ENCODE results near the gene CFL2.

Gene CFL2

GRCh38 chr14:34714320-34715126 is at the start of gene CFL2:
Gene CFL2 (minus strand): TSS chr14:34714593. CDS start chr14:34714540, 53 bp downstream.
- peak within 1 kb of the TSS; percentile 89 for H2AFZ ChIP-seq (ENCODE audit: low read length)
- no peaks in the 10 kb centered on the region for H3K27me3 ChIP-seq (ENCODE audit: insufficient read depth, low read length, poor library complexity, severe bottlenecking)
- no peak for TF ChIP-seq EZH2phosphoT487 (IDR thresholded peaks at IDR 0.05; ENCODE audit: borderline replicate concordance)
- peaks cover 13% of the 10 kb centered on the region for H3F3A ChIP-seq (ENCODE audit: low read depth)
- no peaks in the 10 kb centered on the region for H3K9me2 ChIP-seq (replicated peaks; ENCODE audit: low read depth, low read length)
- H3K4me1 ChIP-seq (ENCODE audit: insufficient read depth, low read length, poor library complexity, severe bottlenecking) = peaks cover 29% of the 10 kb centered on the region
- no peaks in the 10 kb centered on the region for H3K36me3 ChIP-seq (ENCODE audit: insufficient read depth, low read length)
- peaks cover 29% of the 10 kb centered on the region for H3K79me2 ChIP-seq (ENCODE audit: insufficient read depth, low read length)
- peak within 1 kb of the TSS; percentile 89 for H3K9ac ChIP-seq (ENCODE audit: low read depth, low read length, poor library complexity, severe bottlenecking)
- H3K4me2 ChIP-seq (ENCODE audit: low read depth, low read length, poor library complexity, severe bottlenecking) = peak within 1 kb of the TSS; percentile 94
- H4K20me1 ChIP-seq (ENCODE audit: insufficient read depth, low read length, poor library complexity, severe bottlenecking) = no peaks in the 10 kb centered on the region
- H3K4me3 ChIP-seq (ENCODE audit: low read length, poor library complexity, severe bottlenecking) = peak within 1 kb of the TSS; percentile 94
- H3K9me3 ChIP-seq (ENCODE audit: insufficient read depth, low read depth, low read length) = no peaks in the 10 kb centered on the region

GRCh38 chr14:34755215-34755614 is 40.8 kb upstream of the CFL2 start:
- Histone ChIP-seq H3F3A (ENCODE audit: low read depth) (no peaks in the 10 kb centered on the region), H3K9me3 (ENCODE audit: insufficient read depth, low read depth, low read length) (no peaks in the 10 kb centered on the region), H3K4me1 (ENCODE audit: insufficient read depth, low read length, poor library complexity, severe bottlenecking) (no peaks in the 10 kb centered on the region), H3K27me3 (ENCODE audit: insufficient read depth, low read length, poor library complexity, severe bottlenecking) (no peaks in the 10 kb centered on the region), H4K20me1 (ENCODE audit: insufficient read depth, low read length, poor library complexity, severe bottlenecking) (no peaks in the 10 kb centered on the region), H3K9me2 (replicated peaks; ENCODE audit: low read depth, low read length) (no peaks in the 10 kb centered on the region), H3K4me2 (ENCODE audit: low read depth, low read length, poor library complexity, severe bottlenecking) (no peak overlapping the region), H3K79me2 (ENCODE audit: insufficient read depth, low read length) (no peaks in the 10 kb centered on the region), H3K9ac (ENCODE audit: low read depth, low read length, poor library complexity, severe bottlenecking) (no peak overlapping the region), H3K36me3 (ENCODE audit: insufficient read depth, low read length) (peaks cover 37% of the 10 kb centered on the region; the same call in 1 of the 2 replicates), H2AFZ (ENCODE audit: low read length) (no peak overlapping the region), H3K4me3 (ENCODE audit: low read length, poor library complexity, severe bottlenecking) (no peak overlapping the region)
- no peak for TF ChIP-seq EZH2phosphoT487 (IDR thresholded peaks at IDR 0.05; ENCODE audit: borderline replicate concordance)
- TF ChIP-seq CTCF (conservative IDR thresholded peaks at IDR 0.05; ENCODE audit: low read length) = no peak

GRCh38 chr14:34754687-34755086 is 40.3 kb upstream of the CFL2 start:
- H3K4me3 ChIP-seq (ENCODE audit: low read length, poor library complexity, severe bottlenecking) = no peak overlapping the region

More at GRCh38 chr14:34754687-34755086, 40.3 kb upstream of the CFL2 start:
- H3K27me3 ChIP-seq (ENCODE audit: insufficient read depth, low read length, poor library complexity, severe bottlenecking) = no peaks in the 10 kb centered on the region
- H3K4me2 ChIP-seq (ENCODE audit: low read depth, low read length, poor library complexity, severe bottlenecking) = no peak overlapping the region
- H4K20me1 ChIP-seq (ENCODE audit: insufficient read depth, low read length, poor library complexity, severe bottlenecking) = no peaks in the 10 kb centered on the region
- H3K79me2 ChIP-seq (ENCODE audit: insufficient read depth, low read length) = no peaks in the 10 kb centered on the region
- H3K9me2 ChIP-seq (replicated peaks; ENCODE audit: low read depth, low read length) = no peaks in the 10 kb centered on the region
- H3K4me1 ChIP-seq (ENCODE audit: insufficient read depth, low read length, poor library complexity, severe bottlenecking) = no peaks in the 10 kb centered on the region
- no peaks in the 10 kb centered on the region for H3K9me3 ChIP-seq (ENCODE audit: insufficient read depth, low read depth, low read length)
- TF ChIP-seq CTCF (conservative IDR thresholded peaks at IDR 0.05; ENCODE audit: low read length) (no peak), EZH2phosphoT487 (IDR thresholded peaks at IDR 0.05; ENCODE audit: borderline replicate concordance) (no peak)
- H3K9ac ChIP-seq (ENCODE audit: low read depth, low read length, poor library complexity, severe bottlenecking) = no peak overlapping the region
- peaks cover 33% of the 10 kb centered on the region; the same call in 1 of the 2 replicates for H3K36me3 ChIP-seq (ENCODE audit: insufficient read depth, low read length)
- H2AFZ ChIP-seq (ENCODE audit: low read length) = no peak overlapping the region
- no peaks in the 10 kb centered on the region for H3F3A ChIP-seq (ENCODE audit: low read depth)
